ENCODE measurements around the gene SNX24. TPM values are rescaled to one million over a fixed set of nuclear protein-coding genes. Genes with fewer than 3 reads are reported as not detected.
A peak's percentile ranks its signal among the peaks of the same experiment; 100 is the strongest.

Gene SNX24
- total and polyA plus RNA-seq, 4 donors = 6.3 to 10.1 (median 9.1) TPM

GRCh38 chr5:123012321-123012720, 166.9 kb downstream of the SNX24 start:
- 93% methylated on average over 1 of the region's 1 CpG for WGBS
- no peaks in the 10 kb centered on the region for H3K9me3 ChIP-seq (ENCODE audit: control insufficient read depth in 4 of 4, low read length in 3 of 4)
- no peak overlapping the region for H3K27ac ChIP-seq (ENCODE audit: low read depth in 1 of 2, low read length in 2 of 2)
- no peak for DNase-seq (ENCODE audit: low spot score)
- TF ChIP-seq HNF4G (IDR thresholded peaks at IDR 0.05) (no peak), YY1 (IDR thresholded peaks at IDR 0.05) (no peak), HNF4A (conservative IDR thresholded peaks at IDR 0.05) (no peak), CTCF (IDR thresholded peaks at IDR 0.05; ENCODE audit: low read depth, low read length, missing input control) (no peak), SP1 (IDR thresholded peaks at IDR 0.05) (no peak), RAD21 (IDR thresholded peaks at IDR 0.05) (no peak), RXRA (IDR thresholded peaks at IDR 0.05) (no peak), FOXA2 (IDR thresholded peaks at IDR 0.05) (no peak), NR2F2 (IDR thresholded peaks at IDR 0.05) (no peak), GABPA (IDR thresholded peaks at IDR 0.05 in 1 of 2, conservative IDR thresholded peaks at IDR 0.05 in 1 of 2) (no peak), ZBTB33 (IDR thresholded peaks at IDR 0.05) (no peak), FOXA1 (IDR thresholded peaks at IDR 0.05) (no peak)
- H3K27me3 ChIP-seq (ENCODE audit: control insufficient read depth in 4 of 4, insufficient read depth in 4 of 4, low read length in 3 of 4) = no peaks in the 10 kb centered on the region
- H3K4me3 ChIP-seq (ENCODE audit: low read depth in 1 of 3, low read length in 3 of 3) = no peak overlapping the region
- H3K4me1 ChIP-seq (ENCODE audit: control insufficient read depth in 4 of 4, insufficient read depth in 4 of 4, low read length in 3 of 4) = no peaks in the 10 kb centered on the region
- peaks cover 0 to 1% (median 0%) of the 10 kb centered on the region in 4 donors for H3K36me3 ChIP-seq (ENCODE audit: control insufficient read depth in 4 of 4, insufficient read depth in 3 of 4, low read depth in 1 of 4, low read length in 3 of 4)
- no peak overlapping the region for H3K9ac ChIP-seq (ENCODE audit: low read depth in 1 of 2, low read length in 2 of 2)

- Histone ChIP-seq H3K4me1 (ENCODE audit: control insufficient read depth in 4 of 4, insufficient read depth in 4 of 4, low read length in 3 of 4) (no peaks in the 10 kb centered on the region), H3K4me3 (ENCODE audit: low read depth in 1 of 3, low read length in 3 of 3) (no peak overlapping the region), H3K36me3 (ENCODE audit: control insufficient read depth in 4 of 4, insufficient read depth in 3 of 4, low read depth in 1 of 4, low read length in 3 of 4) (peaks cover 0 to 1% (median 0%) of the 10 kb centered on the region in 4 donors), H3K9ac (ENCODE audit: low read depth in 1 of 2, low read length in 2 of 2) (no peak overlapping the region), H3K27me3 (ENCODE audit: control insufficient read depth in 4 of 4, insufficient read depth in 4 of 4, low read length in 3 of 4) (no peaks in the 10 kb centered on the region), H3K9me3 (ENCODE audit: control insufficient read depth in 4 of 4, low read length in 3 of 4) (no peaks in the 10 kb centered on the region), H3K27ac (ENCODE audit: low read depth in 1 of 2, low read length in 2 of 2) (no peak overlapping the region)
- DNase-seq (ENCODE audit: low spot score) = no peak
- TF ChIP-seq JUND (IDR thresholded peaks at IDR 0.05) = no peak
- peak in 1 of 2 donors; percentile 9 for TF ChIP-seq HNF4A (conservative IDR thresholded peaks at IDR 0.05)
- WGBS = 79% methylated on average over 1 of the region's 1 CpG
Observed at GRCh38 chr5:123014689-123015088, 169.3 kb downstream of the SNX24 start.

GRCh38 chr5:123028222-123028621, 182.8 kb downstream of the SNX24 start:
- peaks cover 1 to 17% (median 10%) of the 10 kb centered on the region in 4 donors for H3K36me3 ChIP-seq (ENCODE audit: control insufficient read depth in 4 of 4, insufficient read depth in 3 of 4, low read depth in 1 of 4, low read length in 3 of 4)
- TF ChIP-seq RXRA (IDR thresholded peaks at IDR 0.05) (no peak), CTCF (IDR thresholded peaks at IDR 0.05; ENCODE audit: low read depth, low read length, missing input control) (no peak), JUND (IDR thresholded peaks at IDR 0.05) (no peak), SP1 (IDR thresholded peaks at IDR 0.05) (no peak), YY1 (IDR thresholded peaks at IDR 0.05) (no peak), NR2F2 (IDR thresholded peaks at IDR 0.05) (no peak), HNF4A (conservative IDR thresholded peaks at IDR 0.05) (no peak)

More at GRCh38 chr5:123028222-123028621, 182.8 kb downstream of the SNX24 start:
- 86% methylated on average over 9 of the region's 9 CpGs for WGBS
- peaks cover 0 to 2% (median 0%) of the 10 kb centered on the region in 4 donors for H3K4me1 ChIP-seq (ENCODE audit: control insufficient read depth in 4 of 4, insufficient read depth in 4 of 4, low read length in 3 of 4)
- no peaks in the 10 kb centered on the region for H3K9me3 ChIP-seq (ENCODE audit: control insufficient read depth in 4 of 4, low read length in 3 of 4)
- no peak overlapping the region for H3K4me3 ChIP-seq (ENCODE audit: low read depth in 1 of 3, low read length in 3 of 3)
- no peak for DNase-seq (ENCODE audit: low spot score)
- H3K27me3 ChIP-seq (ENCODE audit: control insufficient read depth in 4 of 4, insufficient read depth in 4 of 4, low read length in 3 of 4) = no peaks in the 10 kb centered on the region
- H3K27ac ChIP-seq (ENCODE audit: low read depth in 1 of 2, low read length in 2 of 2) = no peak overlapping the region
- no peak overlapping the region for H3K9ac ChIP-seq (ENCODE audit: low read depth in 1 of 2, low read length in 2 of 2)
